ENCODE measurements around the gene TECPR2.

Gene TECPR2

DNA sequence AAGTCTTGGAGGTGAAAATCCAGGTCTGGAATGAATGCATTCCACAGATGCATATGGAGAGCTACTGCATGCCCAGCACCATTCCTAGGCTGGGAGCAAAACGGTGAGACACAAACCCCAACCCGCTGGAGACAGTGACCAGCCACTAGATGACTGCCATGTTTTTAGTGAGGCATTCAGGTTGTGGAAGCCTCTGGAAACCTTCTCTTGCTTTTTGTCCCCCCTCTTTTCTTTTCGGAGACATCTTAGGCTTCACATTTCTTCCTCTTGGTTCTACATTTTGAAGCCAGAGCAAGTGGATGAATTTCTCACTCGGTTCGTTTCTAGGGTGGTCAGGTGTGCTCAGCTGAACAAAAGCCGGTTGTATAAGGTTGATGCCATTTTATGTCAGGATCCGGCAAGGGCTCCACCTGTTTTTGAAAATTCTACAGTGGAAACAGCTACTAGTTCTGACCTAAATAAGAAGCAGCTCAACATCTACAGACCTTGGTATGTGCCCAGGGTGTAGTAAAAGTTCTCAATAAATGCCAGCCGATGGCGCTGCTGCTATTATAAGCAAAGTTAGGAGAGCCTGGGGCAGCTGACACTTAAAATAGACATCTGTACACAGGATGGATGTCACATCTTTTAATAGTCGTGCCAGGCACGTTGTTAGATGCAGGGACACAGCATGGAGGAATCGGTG is 45.0 kb upstream of the TECPR2 start:
- CTCF ChIA-PET: interaction anchor here (0.6 to 1.5 kb wide), 8 partner anchors 13 to 264 kb away, joined by 3 to 4 read pairs (median 3); partner anchors contain the start of gene MOK
- TF ChIP-seq ELF4 (IDR thresholded peaks at IDR 0.05) (no peak), NFRKB (IDR thresholded peaks at IDR 0.05) (no peak), SP1 (IDR thresholded peaks at IDR 0.05) (no peak), TARDBP (IDR thresholded peaks at IDR 0.05) (no peak), ARNT (IDR thresholded peaks at IDR 0.05) (no peak), CTBP1 (IDR thresholded peaks at IDR 0.05; ENCODE audit: borderline replicate concordance) (no peak), FOXM1 (IDR thresholded peaks at IDR 0.05; ENCODE audit: borderline replicate concordance) (no peak)
- TF ChIP-seq, protein P1, sequence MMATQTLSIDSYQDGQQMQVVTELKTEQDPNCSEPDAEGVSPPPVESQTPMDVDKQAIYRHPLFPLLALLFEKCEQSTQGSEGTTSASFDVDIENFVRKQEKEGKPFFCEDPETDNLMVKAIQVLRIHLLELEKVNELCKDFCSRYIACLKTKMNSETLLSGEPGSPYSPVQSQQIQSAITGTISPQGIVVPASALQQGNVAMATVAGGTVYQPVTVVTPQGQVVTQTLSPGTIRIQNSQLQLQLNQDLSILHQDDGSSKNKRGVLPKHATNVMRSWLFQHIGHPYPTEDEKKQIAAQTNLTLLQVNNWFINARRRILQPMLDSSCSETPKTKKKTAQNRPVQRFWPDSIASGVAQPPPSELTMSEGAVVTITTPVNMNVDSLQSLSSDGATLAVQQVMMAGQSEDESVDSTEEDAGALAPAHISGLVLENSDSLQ (IDR thresholded peaks at IDR 0.05): no peak
- no peak for DNase-seq (ENCODE audit: extremely low spot score)
- POLR2A ChIA-PET: interaction anchor here (0.9 to 2.1 kb wide), 4 partner anchors 20 to 352 kb away, joined by 3 to 9 read pairs (median 4); partner anchors contain the start of genes CINP and TECPR2

DNA sequence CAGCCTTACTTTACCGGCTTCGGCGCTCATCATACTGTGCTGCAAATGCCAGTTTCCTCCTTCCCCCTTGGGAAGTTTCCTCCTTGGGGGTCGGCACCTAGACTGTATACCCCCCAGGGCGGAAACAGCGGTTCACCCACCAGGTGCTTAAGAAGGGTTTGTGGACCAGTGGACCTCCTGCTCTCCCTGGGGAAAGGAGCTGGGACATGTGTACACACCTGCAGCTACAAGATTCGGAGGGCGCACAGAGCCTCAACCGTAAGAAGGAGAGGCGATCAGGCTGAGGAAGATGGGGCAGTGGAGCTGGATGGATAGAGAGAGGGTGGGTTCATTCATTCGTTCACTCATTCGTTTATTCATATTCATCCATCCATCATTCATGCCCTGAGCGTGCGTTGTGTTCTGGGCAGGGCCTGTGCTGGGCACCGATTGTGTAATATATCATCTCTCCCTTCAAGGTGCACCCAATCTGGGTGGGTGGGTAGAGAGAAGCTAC is 43.9 kb upstream of the TECPR2 start:
- CTCF ChIA-PET: interaction anchor here (0.6 to 1.5 kb wide), 4 partner anchors 72 to 342 kb away, joined by 3 to 4 read pairs (median 3); no protein-coding TSS in a partner anchor
- TF ChIP-seq ELF4 (IDR thresholded peaks at IDR 0.05): no peak
- TF ChIP-seq LEF1 (IDR thresholded peaks at IDR 0.05; ENCODE audit: borderline replicate concordance): no peak
- no peak for TF ChIP-seq SUZ12 (IDR thresholded peaks at IDR 0.05)
- no peak for TF ChIP-seq NFRKB (IDR thresholded peaks at IDR 0.05)
- no peak for TF ChIP-seq CTBP1 (IDR thresholded peaks at IDR 0.05; ENCODE audit: borderline replicate concordance)
- TF ChIP-seq, protein P1 (IDR thresholded peaks at IDR 0.05): no peak
- no peak for TF ChIP-seq SP1 (IDR thresholded peaks at IDR 0.05)
- TF ChIP-seq HDGF (IDR thresholded peaks at IDR 0.05; ENCODE audit: borderline replicate concordance): no peak
- no peak for TF ChIP-seq FOXA1 (IDR thresholded peaks at IDR 0.05)
- no peak for TF ChIP-seq FOXK2 (IDR thresholded peaks at IDR 0.05)
- TF ChIP-seq BHLHE40 (IDR thresholded peaks at IDR 0.05; ENCODE audit: borderline replicate concordance): no peak
- TF ChIP-seq TARDBP (IDR thresholded peaks at IDR 0.05): no peak
- TF ChIP-seq ZNF384 (IDR thresholded peaks at IDR 0.05): no peak
- no peak for TF ChIP-seq FOXM1 (IDR thresholded peaks at IDR 0.05; ENCODE audit: borderline replicate concordance)
- no peak for TF ChIP-seq L3MBTL2 (conservative IDR thresholded peaks at IDR 0.05)
- no peak for TF ChIP-seq ARNT (IDR thresholded peaks at IDR 0.05)
- no peak for DNase-seq (ENCODE audit: extremely low spot score)
- POLR2A ChIA-PET: interaction anchor here (0.8 to 1.8 kb wide), 4 partner anchors 53 to 354 kb away, joined by 3 to 4 read pairs (median 3); no protein-coding TSS in a partner anchor

DNA sequence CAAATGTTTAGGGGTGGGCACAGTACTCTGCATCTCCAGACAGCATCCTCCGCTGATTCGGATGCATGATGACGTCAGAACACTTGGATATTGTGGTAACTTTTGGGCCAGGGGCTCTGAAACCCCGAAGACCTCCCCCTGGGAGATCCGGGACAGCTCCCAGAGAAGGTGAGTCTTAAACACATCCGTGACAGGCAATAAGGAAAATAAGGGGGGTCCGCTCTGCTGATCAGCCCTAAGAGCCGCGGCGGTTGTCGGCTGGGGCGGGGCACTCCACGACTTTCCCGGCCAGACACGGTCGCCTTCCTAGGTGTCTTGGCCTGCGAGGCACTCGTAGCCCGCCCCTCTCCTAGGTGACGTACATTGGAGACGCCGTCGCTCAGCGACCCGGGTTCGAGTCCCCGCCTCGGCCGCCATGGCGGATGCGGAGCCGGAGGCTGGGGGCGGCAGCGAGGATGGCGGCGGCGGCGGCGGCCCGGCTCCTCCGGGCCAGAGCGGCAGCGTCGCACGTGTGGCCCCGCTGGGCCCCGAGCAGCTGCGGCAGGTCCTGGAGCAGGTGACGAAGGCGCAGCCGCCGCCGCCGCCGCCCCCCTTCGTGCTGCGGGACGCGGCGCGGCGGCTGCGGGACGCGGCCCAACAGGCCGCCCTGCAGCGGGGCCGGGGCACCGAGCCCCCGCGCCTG is 43.2 kb upstream of the TECPR2 start, which contains the start of gene ZNF839:
Gene ZNF839, plus strand, starts transcription at position 396 of the 682 bp plus-strand sequence. Its CDS starts 20 bp downstream, at position 416.
- DNase-seq (ENCODE audit: extremely low spot score): peak; percentile 84
- ChIA-PET CTCF (interaction anchor here (0.6 kb wide), 2 partner anchors 75 to 342 kb away, joined by 3 read pairs; no protein-coding TSS in a partner anchor), POLR2A (interaction anchor here (0.5 to 1.8 kb wide), 8 partner anchors 10 to 694 kb away, joined by 3 to 7 read pairs (median 3); partner anchors contain the start of genes CINP, MOK and TECPR2)
- TF ChIP-seq ELF4 (IDR thresholded peaks at IDR 0.05): no peak
- TF ChIP-seq CTBP1 (IDR thresholded peaks at IDR 0.05; ENCODE audit: borderline replicate concordance): no peak
- no peak for TF ChIP-seq ARNT (IDR thresholded peaks at IDR 0.05)
- no peak for TF ChIP-seq FOXA1 (IDR thresholded peaks at IDR 0.05)
- TF ChIP-seq LEF1 (IDR thresholded peaks at IDR 0.05; ENCODE audit: borderline replicate concordance): 0 out of 2 replicates have a peak, but pooled peaks have one; percentile 7
- TF ChIP-seq, protein P1 (IDR thresholded peaks at IDR 0.05): peak; percentile 36; the same call in 1 of the 2 replicates
- no peak for TF ChIP-seq TARDBP (IDR thresholded peaks at IDR 0.05)
- TF ChIP-seq FOXM1 (IDR thresholded peaks at IDR 0.05; ENCODE audit: borderline replicate concordance): no peak
- TF ChIP-seq ZNF384 (IDR thresholded peaks at IDR 0.05): no peak
- TF ChIP-seq BHLHE40 (IDR thresholded peaks at IDR 0.05; ENCODE audit: borderline replicate concordance): no peak
- TF ChIP-seq FOXK2 (IDR thresholded peaks at IDR 0.05): no peak
- TF ChIP-seq SP1 (IDR thresholded peaks at IDR 0.05): no peak
- TF ChIP-seq SUZ12 (IDR thresholded peaks at IDR 0.05): no peak
- no peak for TF ChIP-seq NFRKB (IDR thresholded peaks at IDR 0.05)

GRCh38 chr14:102320033-102320660 is 42.6 kb upstream of the TECPR2 start:
- DNase-seq (ENCODE audit: extremely low spot score): peak; percentile 40
- TF ChIP-seq L3MBTL2 (conservative IDR thresholded peaks at IDR 0.05): 0 out of 2 replicates have a peak, but pooled peaks have one; percentile 18
- TF ChIP-seq SUZ12 (IDR thresholded peaks at IDR 0.05): no peak
- ChIA-PET CTCF (interaction anchor here (1.0 kb wide), 1 partner anchor 223 kb away, joined by 3 read pairs; no protein-coding TSS in a partner anchor), POLR2A (interaction anchor here (0.5 to 1.8 kb wide), 9 partner anchors 9 to 694 kb away, joined by 3 to 7 read pairs (median 3); partner anchors contain the start of genes CINP, MOK and TECPR2)

Data from HEK293T (cell line).